K562 (cell line): ENCODE data around the gene TMEM120B. TPM values are rescaled to one million over a fixed set of nuclear protein-coding genes. Genes with fewer than 3 reads are reported as not detected.

Experiments
- ARID1B ChIP-seq: fragments of 450-650 bp; IDR thresholded peaks from 2 replicates; pipeline ENCODE4 v1.6.1; 2016; ENCODE audit warnings: antibody characterized with exemption, mild to moderate bottlenecking, inconsistent platforms
- ATF2 ChIP-seq: sonication (generic); formaldehyde crosslinking; IDR thresholded peaks from 2 replicates; pipeline ENCODE4 v1.8.1; 2022; ENCODE audit warnings: missing genetic modification reagents
- HMGN3 ChIP-seq: IDR thresholded peaks from 2 replicates; pipeline ENCODE4 v1.6.1; 2011; ENCODE audit warnings: borderline replicate concordance, low read depth, mild to moderate bottlenecking, mixed read lengths, low read length; ENCODE audit not compliant: insufficient read length; ENCODE audit errors: extremely low read depth
- KAT7 ChIP-seq: sonication (generic); formaldehyde crosslinking; IDR thresholded peaks from 2 replicates; pipeline ENCODE4 v1.8.0; 2022; ENCODE audit warnings: missing genetic modification reagents, mild to moderate bottlenecking, borderline replicate concordance
- MGA ChIP-seq: fragments of 450-650 bp; IDR thresholded peaks from 2 replicates; pipeline ENCODE4 v1.6.1; 2016; ENCODE audit warnings: mild to moderate bottlenecking, moderate library complexity
- MTA1 ChIP-seq: fragments of 450-650 bp; IDR thresholded peaks from 2 replicates; pipeline ENCODE4 v1.6.1; 2017; ENCODE audit warnings: borderline replicate concordance
- NONO ChIP-seq, 2 experiments: fragments of 200-400 bp in 1 of 2; fragments of 450-650 bp in 1 of 2; formaldehyde crosslinking in 1 of 2; IDR thresholded peaks; 2 replicates each; pipeline ENCODE4 v1.6.1; 2017; ENCODE audit warnings: low read depth in 2 of 2, mild to moderate bottlenecking in 2 of 2, moderate library complexity in 2 of 2, low read length in 1 of 2
- RFX5 ChIP-seq: IDR thresholded peaks from 2 replicates; pipeline ENCODE4 v1.6.1; 2011; ENCODE audit warnings: low read depth, mild to moderate bottlenecking, improper control_type of control experiment, low read length
- RFX7 ChIP-seq: fragments of 250-450 bp; sonication (Bioruptor Pico); IDR thresholded peaks from 2 replicates; pipeline ENCODE4 v1.5.1; 2021; ENCODE audit warnings: mild to moderate bottlenecking
- SMARCA5 ChIP-seq: fragments of 450-650 bp; IDR thresholded peaks from 2 replicates; pipeline ENCODE4 v1.6.1; 2016
- SNRNP70 ChIP-seq: fragments of 200-400 bp; formaldehyde crosslinking; optimal IDR thresholded peaks from 2 replicates; pipeline ENCODE3; 2017; ENCODE audit warnings: low read depth, low read length
- STAT5B ChIP-seq: fragments of 250-450 bp; sonication (Bioruptor Pico); IDR thresholded peaks from 2 replicates; pipeline ENCODE4 v1.8.0; 2021; ENCODE audit warnings: mild to moderate bottlenecking, inconsistent platforms
- ZBTB5 ChIP-seq: fragments of 450-650 bp; IDR thresholded peaks from 2 replicates; pipeline ENCODE4 v1.6.1; 2017; ENCODE audit warnings: antibody characterized with exemption
- polyA plus RNA-seq, 8 experiments: library from polyadenylated mRNA; depleted of rRNA in 4 of 8; stranded (reverse) in 5 of 8; unstranded in 3 of 8; fragments of >200 nt; fragmentation: Nextera tagmentation in 2 of 8; fragmentation: Illumina TruSeq in 1 of 8; extraction: Ambion mirVana in 2 of 8; extraction: Trizol in 1 of 8; gene quantifications; 2 replicates each; pipeline versions ENCODE4 v1.2.1 to v1.2.3, GENCODE V29; 2011 to 2014; ENCODE audit warnings: inconsistent platforms in 1 of 8, missing spikeins in 1 of 8
- total RNA-seq, 7 experiments: library from RNA; depleted of rRNA in 6 of 7; stranded (reverse); fragments of >200 nt in 6 of 7; fragmentation: Illumina TruSeq in 2 of 7; extraction: Trizol in 2 of 7; gene quantifications; 2 replicates each; pipeline versions ENCODE4 v1.2.1 to v1.2.3, GENCODE V29; 2011 to 2021; ENCODE audit warnings: low replicate concordance in 1 of 7

TMEM120B gene
- total and polyA plus RNA-seq, 9 of the 15 experiments (the other 6 are each of a cell fraction or from before 2014, with no cell fraction given): 1.7 to 18.6 (median 7.4) TPM

- TF ChIP-seq RFX5 (no peak), SMARCA5 (no peak), STAT5B (no peak), RFX7 (no peak), MTA1 (peak; percentile 81; the same call in 1 of the 2 replicates), MGA (no peak; the same call in 1 of the 2 replicates), ARID1B (peak; percentile 96), ZBTB5 (no peak), SNRNP70 (no peak), KAT7 (CRISPR knock-in tag) (no peak), NONO (IDR thresholded peaks at IDR 0.05; ENCODE audit: low read depth in 2 of 2, low read length in 1 of 2) (no peak), ATF2 (no peak), HMGN3 (peak; percentile 94)
These were observed 25.8 kb downstream of the TMEM120B start (continued) for GRCh38 chr12:121738340-121738858.
